SU-DHL-6 (cell line): ENCODE results near the gene RTEL1.

Source experiments
- CTCF ChIP-seq: fragments of 200-600 bp; sonication (generic); IDR thresholded peaks from one replicate; pipeline ENCODE4 v1.5.1; 2017; ENCODE audit warnings: antibody characterized with exemption, mild to moderate bottlenecking, low read length, moderate library complexity; ENCODE audit not compliant: insufficient read depth, poor library complexity, severe bottlenecking
- EZH2phosphoT487 ChIP-seq: fragments of 200-600 bp; sonication (generic), shearing (Covaris generic); conservative IDR thresholded peaks from 2 replicates; pipeline ENCODE4 v1.6.1; 2018; ENCODE audit warnings: mild to moderate bottlenecking, antibody characterized with exemption, low read length, moderate library complexity, mixed read lengths

- no peak for TF ChIP-seq CTCF
- no peak for TF ChIP-seq EZH2phosphoT487
Measured at GRCh38 chr20:63701329-63702035, 43.4 kb downstream of the RTEL1 start.
